Testis (tissue), 2 donors: ENCODE measurements around the gene SDC1.

ENCODE experiments used
- POLR2A ChIP-seq: fragments of 450-650 bp; IDR thresholded peaks from one replicate; pipeline ENCODE4 v1.6.1; 2017; ENCODE audit warnings: antibody characterized with exemption, mild to moderate bottlenecking, moderate library complexity
- TF ChIP-seq, protein P1 (sequence below), 3 experiments: fragments of 450-650 bp in 2 of 3; fragments of 200-600 bp in 1 of 3; sonication (generic) in 1 of 3; IDR thresholded peaks; one replicate each; pipeline ENCODE4 v1.5.1; 2016 to 2019; ENCODE audit warnings: antibody characterized with exemption in 3 of 3, mild to moderate bottlenecking in 2 of 3, moderate library complexity in 1 of 3

GRCh38 chr2:20191714-20192569 is 33.0 kb downstream of the SDC1 start:
- TF ChIP-seq, protein P1, sequence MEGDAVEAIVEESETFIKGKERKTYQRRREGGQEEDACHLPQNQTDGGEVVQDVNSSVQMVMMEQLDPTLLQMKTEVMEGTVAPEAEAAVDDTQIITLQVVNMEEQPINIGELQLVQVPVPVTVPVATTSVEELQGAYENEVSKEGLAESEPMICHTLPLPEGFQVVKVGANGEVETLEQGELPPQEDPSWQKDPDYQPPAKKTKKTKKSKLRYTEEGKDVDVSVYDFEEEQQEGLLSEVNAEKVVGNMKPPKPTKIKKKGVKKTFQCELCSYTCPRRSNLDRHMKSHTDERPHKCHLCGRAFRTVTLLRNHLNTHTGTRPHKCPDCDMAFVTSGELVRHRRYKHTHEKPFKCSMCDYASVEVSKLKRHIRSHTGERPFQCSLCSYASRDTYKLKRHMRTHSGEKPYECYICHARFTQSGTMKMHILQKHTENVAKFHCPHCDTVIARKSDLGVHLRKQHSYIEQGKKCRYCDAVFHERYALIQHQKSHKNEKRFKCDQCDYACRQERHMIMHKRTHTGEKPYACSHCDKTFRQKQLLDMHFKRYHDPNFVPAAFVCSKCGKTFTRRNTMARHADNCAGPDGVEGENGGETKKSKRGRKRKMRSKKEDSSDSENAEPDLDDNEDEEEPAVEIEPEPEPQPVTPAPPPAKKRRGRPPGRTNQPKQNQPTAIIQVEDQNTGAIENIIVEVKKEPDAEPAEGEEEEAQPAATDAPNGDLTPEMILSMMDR (IDR thresholded peaks at IDR 0.05) = no peak
- no peak for TF ChIP-seq POLR2A
